ENCODE measurements around the gene FAT2.

- TF ChIP-seq POLR2AphosphoS5 (IDR thresholded peaks at IDR 0.05; ENCODE audit: low read depth, low read length) (no peak), POLR2A (IDR thresholded peaks at IDR 0.05; ENCODE audit: low read depth, low read length) (no peak), TAF1 (IDR thresholded peaks at IDR 0.05; ENCODE audit: borderline replicate concordance, low read depth, low read length) (no peak)
These were observed 6.8 kb downstream of the FAT2 start for GRCh38 chr5:151584057-151584937.
